ENCODE data around the gene MTTP. TPM values are rescaled to one million over a fixed set of nuclear protein-coding genes. Genes with fewer than 3 reads are reported as not detected.

MTTP gene
- total and polyA plus RNA-seq, 4 donors: 58.4 to 193 (median 83.9) TPM

DNA sequence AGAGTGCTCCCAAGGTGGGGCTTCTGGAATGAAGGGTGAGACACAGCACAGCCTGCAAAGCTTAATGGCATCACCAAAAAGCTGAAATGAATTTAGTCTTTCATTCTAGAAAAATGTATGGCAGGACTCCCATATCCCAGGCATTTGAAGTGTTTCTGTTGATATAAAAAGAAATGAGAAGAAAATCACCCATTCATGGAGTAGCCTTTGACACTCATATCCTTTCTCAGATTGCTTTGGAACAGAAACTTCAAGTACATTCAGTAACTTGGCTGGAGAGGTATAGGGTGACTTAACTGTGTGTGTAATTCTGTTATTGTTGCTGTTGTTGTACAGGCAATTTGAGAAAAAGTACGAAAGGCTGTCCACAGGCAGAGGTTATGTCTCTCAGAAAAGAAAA lies 47.7 kb downstream of the MTTP start:
- peaks cover 6 to 69% (median 43%) of the 10 kb centered on the region in 4 donors for H3K36me3 ChIP-seq (ENCODE audit: control insufficient read depth in 4 of 4, insufficient read depth in 3 of 4, low read depth in 1 of 4, low read length in 3 of 4)
- no peak overlapping the region for H3K27ac ChIP-seq (ENCODE audit: low read depth in 1 of 2, low read length in 2 of 2)
- no peaks in the 10 kb centered on the region for H3K27me3 ChIP-seq (ENCODE audit: control insufficient read depth in 4 of 4, insufficient read depth in 4 of 4, low read length in 3 of 4)
- no peak for DNase-seq (ENCODE audit: low spot score)
- H3K9ac ChIP-seq (ENCODE audit: low read depth in 1 of 2, low read length in 2 of 2): no peak overlapping the region
- TF ChIP-seq, protein P1, sequence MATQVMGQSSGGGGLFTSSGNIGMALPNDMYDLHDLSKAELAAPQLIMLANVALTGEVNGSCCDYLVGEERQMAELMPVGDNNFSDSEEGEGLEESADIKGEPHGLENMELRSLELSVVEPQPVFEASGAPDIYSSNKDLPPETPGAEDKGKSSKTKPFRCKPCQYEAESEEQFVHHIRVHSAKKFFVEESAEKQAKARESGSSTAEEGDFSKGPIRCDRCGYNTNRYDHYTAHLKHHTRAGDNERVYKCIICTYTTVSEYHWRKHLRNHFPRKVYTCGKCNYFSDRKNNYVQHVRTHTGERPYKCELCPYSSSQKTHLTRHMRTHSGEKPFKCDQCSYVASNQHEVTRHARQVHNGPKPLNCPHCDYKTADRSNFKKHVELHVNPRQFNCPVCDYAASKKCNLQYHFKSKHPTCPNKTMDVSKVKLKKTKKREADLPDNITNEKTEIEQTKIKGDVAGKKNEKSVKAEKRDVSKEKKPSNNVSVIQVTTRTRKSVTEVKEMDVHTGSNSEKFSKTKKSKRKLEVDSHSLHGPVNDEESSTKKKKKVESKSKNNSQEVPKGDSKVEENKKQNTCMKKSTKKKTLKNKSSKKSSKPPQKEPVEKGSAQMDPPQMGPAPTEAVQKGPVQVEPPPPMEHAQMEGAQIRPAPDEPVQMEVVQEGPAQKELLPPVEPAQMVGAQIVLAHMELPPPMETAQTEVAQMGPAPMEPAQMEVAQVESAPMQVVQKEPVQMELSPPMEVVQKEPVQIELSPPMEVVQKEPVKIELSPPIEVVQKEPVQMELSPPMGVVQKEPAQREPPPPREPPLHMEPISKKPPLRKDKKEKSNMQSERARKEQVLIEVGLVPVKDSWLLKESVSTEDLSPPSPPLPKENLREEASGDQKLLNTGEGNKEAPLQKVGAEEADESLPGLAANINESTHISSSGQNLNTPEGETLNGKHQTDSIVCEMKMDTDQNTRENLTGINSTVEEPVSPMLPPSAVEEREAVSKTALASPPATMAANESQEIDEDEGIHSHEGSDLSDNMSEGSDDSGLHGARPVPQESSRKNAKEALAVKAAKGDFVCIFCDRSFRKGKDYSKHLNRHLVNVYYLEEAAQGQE (IDR thresholded peaks at IDR 0.05): no peak
- no peak for TF ChIP-seq SP1 (IDR thresholded peaks at IDR 0.05)
- no peak for TF ChIP-seq ZBTB33 (IDR thresholded peaks at IDR 0.05)
- no peak for TF ChIP-seq YY1 (IDR thresholded peaks at IDR 0.05)
- TF ChIP-seq NR2F2 (IDR thresholded peaks at IDR 0.05): no peak
- TF ChIP-seq ATF3 (IDR thresholded peaks at IDR 0.05): no peak
- TF ChIP-seq FOXA1 (IDR thresholded peaks at IDR 0.05): no peak
- no peak for TF ChIP-seq RXRA (IDR thresholded peaks at IDR 0.05)
- no peak for TF ChIP-seq JUND (IDR thresholded peaks at IDR 0.05)
- TF ChIP-seq, protein P2, sequence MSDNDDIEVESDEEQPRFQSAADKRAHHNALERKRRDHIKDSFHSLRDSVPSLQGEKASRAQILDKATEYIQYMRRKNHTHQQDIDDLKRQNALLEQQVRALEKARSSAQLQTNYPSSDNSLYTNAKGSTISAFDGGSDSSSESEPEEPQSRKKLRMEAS (IDR thresholded peaks at IDR 0.05): no peak
- no peak for TF ChIP-seq FOXA2 (IDR thresholded peaks at IDR 0.05)
- no peak for TF ChIP-seq EGR1 (IDR thresholded peaks at IDR 0.05; ENCODE audit: low read depth in 2 of 2)
- TF ChIP-seq RAD21 (IDR thresholded peaks at IDR 0.05): no peak
- no peak for TF ChIP-seq CTCF (IDR thresholded peaks at IDR 0.05; ENCODE audit: low read depth, low read length, missing input control)
- 89% methylated on average over 1 of the region's 1 CpG for WGBS
- H3K9me3 ChIP-seq (ENCODE audit: control insufficient read depth in 4 of 4, low read length in 3 of 4): no peaks in the 10 kb centered on the region
- no peaks in the 10 kb centered on the region for H3K4me1 ChIP-seq (ENCODE audit: control insufficient read depth in 4 of 4, insufficient read depth in 4 of 4, low read length in 3 of 4)
- no peak overlapping the region for H3K4me3 ChIP-seq (ENCODE audit: low read depth in 1 of 3, low read length in 3 of 3)

DNA sequence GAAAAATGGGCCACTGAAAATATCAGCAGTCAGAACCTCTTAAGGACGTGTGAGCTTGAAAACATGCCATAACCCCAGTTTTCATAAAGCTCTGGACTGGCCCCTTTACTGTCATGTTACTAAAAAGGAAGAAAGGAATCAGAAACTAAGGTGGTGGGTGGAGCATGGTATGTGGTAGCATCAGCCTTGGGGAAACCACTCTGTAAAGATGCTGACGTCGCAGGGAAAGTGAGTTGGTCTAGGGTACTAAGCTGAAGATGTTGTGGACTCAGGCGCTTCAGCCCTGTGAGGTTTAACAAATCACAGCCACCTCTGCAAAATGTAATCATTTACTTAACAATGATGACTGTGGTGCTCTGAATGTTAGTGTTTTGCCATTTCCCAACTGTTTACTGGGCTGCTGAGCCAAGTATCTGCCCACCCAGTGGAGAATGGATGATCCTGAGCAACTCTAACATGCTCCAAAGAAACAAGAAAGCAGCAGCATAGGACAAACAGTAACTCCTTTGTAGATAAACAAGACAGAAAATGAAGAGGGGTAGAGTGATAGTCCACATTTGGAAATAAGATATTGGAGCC lies 49.6 kb downstream of the MTTP start:
- DNase-seq (ENCODE audit: low spot score): no peak
- H3K9ac ChIP-seq (ENCODE audit: low read depth in 1 of 2, low read length in 2 of 2): no peak overlapping the region
- no peaks in the 10 kb centered on the region for H3K27me3 ChIP-seq (ENCODE audit: control insufficient read depth in 4 of 4, insufficient read depth in 4 of 4, low read length in 3 of 4)
- H3K9me3 ChIP-seq (ENCODE audit: control insufficient read depth in 4 of 4, low read length in 3 of 4): no peaks in the 10 kb centered on the region
- WGBS: 81% methylated on average over 4 of the region's 4 CpGs
- no peak overlapping the region for H3K4me3 ChIP-seq (ENCODE audit: low read depth in 1 of 3, low read length in 3 of 3)
- H3K4me1 ChIP-seq (ENCODE audit: control insufficient read depth in 4 of 4, insufficient read depth in 4 of 4, low read length in 3 of 4): no peaks in the 10 kb centered on the region
- H3K36me3 ChIP-seq (ENCODE audit: control insufficient read depth in 4 of 4, insufficient read depth in 3 of 4, low read depth in 1 of 4, low read length in 3 of 4): peaks cover 4 to 57% (median 35%) of the 10 kb centered on the region in 4 donors
- no peak overlapping the region for H3K27ac ChIP-seq (ENCODE audit: low read depth in 1 of 2, low read length in 2 of 2)
- TF ChIP-seq RAD21 (IDR thresholded peaks at IDR 0.05) (no peak), EGR1 (IDR thresholded peaks at IDR 0.05; ENCODE audit: low read depth in 2 of 2) (no peak), HNF4G (IDR thresholded peaks at IDR 0.05) (no peak), CTCF (IDR thresholded peaks at IDR 0.05; ENCODE audit: low read depth, low read length, missing input control) (no peak), JUND (IDR thresholded peaks at IDR 0.05) (no peak), NR2F2 (IDR thresholded peaks at IDR 0.05) (no peak), SP1 (IDR thresholded peaks at IDR 0.05) (no peak), ATF3 (IDR thresholded peaks at IDR 0.05) (no peak), YY1 (IDR thresholded peaks at IDR 0.05) (no peak)
- TF ChIP-seq, protein P1 (IDR thresholded peaks at IDR 0.05): no peak

Data from liver (tissue), 9 donors.